ENCODE results near the gene ZNF222.

ZNF222 gene

GRCh38 chr19:44055870-44056269, 30.7 kb downstream of the ZNF222 start:
- DNase-seq = no peak

GRCh38 chr19:44059229-44059628, 34.0 kb downstream of the ZNF222 start:
- no peak for DNase-seq

- no peak for DNase-seq
Measured at GRCh38 chr19:44061038-44061437, 35.9 kb downstream of the ZNF222 start.

- no peak for DNase-seq
Measured at GRCh38 chr19:44066305-44066704, 41.1 kb downstream of the ZNF222 start.

- DNase-seq = no peak
Measured at GRCh38 chr19:44069415-44069814, 44.2 kb downstream of the ZNF222 start.

GRCh38 chr19:44071824-44072542, 46.8 kb downstream of the ZNF222 start, which contains the start of gene ZNF284:
Gene ZNF284, plus strand, starts transcription at chr19:44072159. Its CDS starts 4,231 bp downstream, at chr19:44076390.
- peak; percentile 83 to 94 (median 92) for DNase-seq

GRCh38 chr19:44072543-44073401, 47.6 kb downstream of the ZNF222 start:
- DNase-seq = peak in 2 of 4 experiments; percentile 2 to 18

- no peak for DNase-seq
Measured at GRCh38 chr19:44076325-44076724, 51.1 kb downstream of the ZNF222 start.
